DMS 273 (cell line): ENCODE data around the gene SPI1.
A peak's percentile ranks its signal among the peaks of the same experiment; 100 is the strongest.

ENCODE experiments used
- DNase-seq: peaks from one replicate; lab custom pipeline; 2025; ENCODE audit not compliant: unreplicated experiment; lab: John Stamatoyannopoulos, UW

Gene SPI1

DNA sequence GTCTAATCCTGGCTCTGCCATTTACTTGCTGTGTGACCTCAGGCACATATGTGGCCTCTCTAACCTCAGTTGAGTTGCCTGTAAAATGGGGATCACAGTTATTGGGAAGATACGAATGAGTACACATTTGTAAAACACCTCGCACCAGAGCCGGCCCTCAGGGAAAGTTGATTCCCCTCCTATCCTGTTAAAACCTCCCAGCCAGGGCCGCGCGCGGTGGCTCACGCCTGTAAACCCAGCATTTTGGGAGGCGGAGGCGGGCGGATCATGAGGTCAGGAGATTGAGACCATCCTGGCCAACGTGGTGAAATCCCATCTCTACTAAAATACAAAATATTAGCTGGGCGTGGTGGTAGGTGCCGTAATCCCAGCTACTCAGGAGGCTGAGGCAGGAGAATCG, 18.0 kb downstream of the SPI1 start:
- no peak for DNase-seq

DNA sequence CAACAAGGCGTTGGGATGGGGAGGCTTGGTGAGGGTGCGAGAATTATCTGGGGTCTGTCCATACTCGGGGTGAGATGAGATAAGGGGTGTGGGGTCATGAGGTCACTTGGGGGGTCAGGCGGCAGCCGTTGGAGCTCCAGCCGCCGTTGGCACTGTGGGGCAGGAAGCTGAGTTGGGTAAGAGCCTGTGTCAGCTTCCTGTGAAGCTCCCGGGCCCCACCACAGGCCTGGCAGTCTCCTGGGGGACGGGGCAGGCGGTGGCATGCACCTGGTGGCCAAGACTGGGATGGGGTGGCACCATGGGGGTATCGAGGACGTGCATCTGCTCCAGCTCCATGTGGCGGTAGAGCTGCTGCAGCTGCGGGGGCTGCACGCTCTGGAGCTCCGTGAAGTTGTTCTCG, 18.8 kb downstream of the SPI1 start:
- DNase-seq: no peak

DNA sequence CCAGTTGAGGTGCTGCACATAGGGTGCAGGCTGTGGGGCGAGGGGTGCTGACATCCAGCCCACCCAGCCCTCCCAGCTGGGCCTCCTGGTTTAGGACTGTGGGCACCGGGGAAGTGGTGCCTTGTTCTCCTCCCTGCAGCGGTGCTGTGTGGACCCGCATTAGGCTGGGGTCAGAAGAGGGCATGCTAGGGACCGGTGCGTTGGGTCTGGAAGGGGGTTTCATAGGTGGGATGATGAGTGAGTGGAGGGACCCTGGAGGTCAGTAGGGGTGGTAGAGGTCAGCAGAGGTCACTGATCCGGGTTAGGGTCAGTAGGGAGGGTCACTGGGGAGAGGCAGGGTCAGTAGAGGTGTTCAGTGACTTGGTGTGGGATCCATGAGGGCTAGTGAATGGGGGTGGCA, 19.2 kb downstream of the SPI1 start:
- DNase-seq: no peak

GRCh38 chr11:47358731-47359051, 19.7 kb downstream of the SPI1 start:
- no peak for DNase-seq

GRCh38 chr11:47357985-47358730, 20.2 kb downstream of the SPI1 start:
- DNase-seq: no peak

DNA sequence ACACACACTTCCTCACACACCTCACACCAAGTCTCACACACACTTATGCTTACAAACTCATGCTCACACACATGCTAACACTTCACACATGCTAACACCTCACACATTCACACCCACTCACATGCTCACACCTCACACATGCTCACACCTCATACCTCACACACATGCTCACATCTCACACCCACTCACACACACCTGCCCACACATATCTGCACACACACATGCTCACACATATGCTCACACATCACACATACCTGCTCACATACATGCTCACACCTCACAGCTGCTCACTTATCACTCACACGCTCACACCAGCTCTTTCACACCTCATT, 21.4 kb downstream of the SPI1 start:
- no peak for DNase-seq

- no peak for DNase-seq
Measured at GRCh38 chr11:47356129-47356997, 22.0 kb downstream of the SPI1 start.

DNA sequence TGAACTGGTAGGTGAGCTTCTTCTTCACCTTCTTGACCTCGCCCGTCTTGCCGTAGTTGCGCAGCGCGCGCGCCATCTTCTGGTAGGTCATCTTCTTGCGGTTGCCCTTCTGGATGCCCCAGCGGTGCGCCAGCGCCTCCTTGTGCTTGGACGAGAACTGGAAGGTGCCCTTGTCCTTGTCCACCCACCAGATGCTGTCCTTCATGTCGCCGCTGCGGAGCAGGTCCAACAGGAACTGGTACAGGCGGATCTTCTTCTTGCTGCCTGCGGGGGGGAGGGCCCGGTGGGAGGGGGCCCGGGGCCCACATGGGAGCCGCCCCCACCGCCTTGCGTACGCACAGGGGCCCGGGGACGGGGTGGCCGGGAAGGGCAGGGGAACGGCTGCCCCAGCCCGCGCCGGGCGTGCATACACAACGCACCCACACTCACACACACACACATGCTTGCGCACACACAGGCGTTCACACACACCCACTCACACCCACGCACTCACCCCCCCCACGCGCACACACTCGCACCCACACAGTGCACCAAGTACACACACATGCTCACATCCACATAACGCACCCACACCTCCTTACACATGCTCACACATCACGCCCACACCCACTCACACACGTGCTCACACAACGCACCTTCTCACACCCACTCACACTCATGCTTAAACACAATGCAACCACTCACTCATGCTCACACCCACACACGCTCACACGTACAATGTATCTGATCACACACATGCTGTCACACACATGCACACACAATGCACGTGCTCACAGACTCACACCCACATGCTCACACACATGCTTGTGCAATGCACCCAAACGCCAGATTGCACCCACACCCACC, 22.8 kb downstream of the SPI1 start:
- peak; percentile 95 for DNase-seq

DNA sequence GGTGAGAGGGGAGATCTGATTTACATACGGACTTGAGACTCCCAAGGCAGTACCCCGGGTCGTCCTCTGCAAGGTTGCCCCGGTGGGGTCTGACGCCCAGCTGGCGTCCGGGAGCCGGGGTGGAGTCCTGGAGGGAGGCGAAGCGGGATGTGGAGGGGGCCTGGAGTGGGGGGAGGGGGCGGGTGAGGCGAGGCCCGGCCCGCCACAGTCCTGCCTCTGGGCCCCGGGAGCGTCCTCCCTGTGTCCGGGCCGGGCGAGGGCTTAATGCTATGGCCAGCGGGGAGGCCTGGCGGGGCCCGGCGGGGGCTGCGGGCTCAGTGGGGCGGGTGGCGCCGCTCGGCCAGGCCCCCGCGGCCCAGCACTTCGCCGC, 23.4 kb downstream of the SPI1 start:
- DNase-seq: peak; percentile 57

- DNase-seq: no peak
Measured at GRCh38 chr11:47353978-47354774, 24.2 kb downstream of the SPI1 start.

GRCh38 chr11:47352556-47352955, 25.8 kb downstream of the SPI1 start, which contains the start of gene MYBPC3:
TSS of gene MYBPC3 (minus strand) at chr11:47352702. CDS start at chr11:47352647, 55 bp downstream.
- no peak for DNase-seq

GRCh38 chr11:47351156-47352126, 26.9 kb downstream of the SPI1 start:
- DNase-seq: no peak

- no peak for DNase-seq
Measured at GRCh38 chr11:47350315-47350714, 28.0 kb downstream of the SPI1 start.

- no peak for DNase-seq
Measured at GRCh38 chr11:47349521-47350095, 28.7 kb downstream of the SPI1 start.

GRCh38 chr11:47348859-47349258, 29.5 kb downstream of the SPI1 start:
- DNase-seq: peak; percentile 70

GRCh38 chr11:47348131-47348802, 30.1 kb downstream of the SPI1 start:
- DNase-seq: no peak

- DNase-seq: no peak
Measured at GRCh38 chr11:47347137-47347536, 31.2 kb downstream of the SPI1 start.

- DNase-seq: no peak
Measured at GRCh38 chr11:47345890-47346563, 32.3 kb downstream of the SPI1 start.
